Endodermal cell (in vitro differentiated cells): ENCODE measurements around the gene PMM2. TPM values are rescaled to one million over a fixed set of nuclear protein-coding genes. Genes with fewer than 3 reads are reported as not detected.
A peak's percentile ranks its signal among the peaks of the same experiment; 100 is the strongest.
"Not testable (repeated sequence)": the region's sequence is repeated elsewhere in the genome, so short reads cannot be mapped to it uniquely, and the experiment has no call there.

Experiments used
- DNase-seq: peaks from one replicate; pipeline ENCODE4 v3.0.0-alpha.2; 2017
- H3K27ac ChIP-seq: 2 replicates; pipeline ENCODE4 v1.5.1; 2013; ENCODE audit warnings: mild to moderate bottlenecking, low read depth, low read length, moderate library complexity
- H3K27me3 ChIP-seq: 2 replicates; pipeline ENCODE4 v1.6.1; 2013; ENCODE audit warnings: mild to moderate bottlenecking, low read length, moderate library complexity; ENCODE audit not compliant: insufficient read depth, control insufficient read depth, poor library complexity, severe bottlenecking
- H3K36me3 ChIP-seq: 2 replicates; pipeline ENCODE4 v1.7.0; 2013; ENCODE audit warnings: mild to moderate bottlenecking, low read length, moderate library complexity; ENCODE audit not compliant: control insufficient read depth, insufficient read depth
- H3K4me1 ChIP-seq: one replicate; pipeline ENCODE4 v1.7.0; 2013; ENCODE audit warnings: low read length; ENCODE audit not compliant: control insufficient read depth, insufficient read depth
- H3K4me3 ChIP-seq: 2 replicates; pipeline ENCODE4 v1.5.1; 2013; ENCODE audit warnings: mild to moderate bottlenecking, low read length, moderate library complexity
- H3K9ac ChIP-seq: 2 replicates; pipeline ENCODE4 v1.6.1; 2013; ENCODE audit warnings: mild to moderate bottlenecking, low read length, moderate library complexity; ENCODE audit not compliant: poor library complexity, severe bottlenecking; ENCODE audit errors: extremely low read depth
- H3K9me3 ChIP-seq: 2 replicates; pipeline ENCODE4 v1.6.1; 2013; ENCODE audit warnings: mild to moderate bottlenecking, low read length, moderate library complexity; ENCODE audit not compliant: control insufficient read depth
- H3K27ac Mint-ChIP-seq: 2 replicates; pipeline ENCODE4 v1.8.0; 2020; ENCODE audit warnings: mixed read lengths
- H3K27me3 Mint-ChIP-seq: 2 replicates; pipeline ENCODE4 v1.8.0; 2021; ENCODE audit warnings: mild to moderate bottlenecking, mixed read lengths; ENCODE audit not compliant: insufficient read depth
- H3K36me3 Mint-ChIP-seq: 2 replicates; pipeline ENCODE4 v1.8.0; 2020; ENCODE audit warnings: low read depth, mixed read lengths
- H3K4me1 Mint-ChIP-seq: 2 replicates; pipeline ENCODE4 v1.8.0; 2020; ENCODE audit warnings: mixed read lengths
- H3K4me3 Mint-ChIP-seq: 2 replicates; pipeline ENCODE4 v1.8.0; 2020; ENCODE audit warnings: mild to moderate bottlenecking, moderate library complexity, mixed read lengths
- H3K9me3 Mint-ChIP-seq: 2 replicates; pipeline ENCODE4 v1.8.0; 2020; ENCODE audit warnings: mild to moderate bottlenecking, mixed read lengths
- CTCF ChIP-seq: fragments of 200-600 bp; sonication (generic); conservative IDR thresholded peaks from 2 replicates; pipeline ENCODE4 v1.5.0; 2021; ENCODE audit warnings: antibody characterized with exemption, mild to moderate bottlenecking
- WGBS, 2 experiments: methylation state at CpG; one replicate each; pipeline versions ENCODE4 v1.1.5 to v1.1.7; 2013; ENCODE audit warnings: missing lambda C conversion rate in 2 of 2, mixed read lengths in 1 of 2; ENCODE audit not compliant: insufficient coverage in 1 of 2, insufficient read length in 1 of 2; 5-methylcytosine and 5-hydroxymethylcytosine counted together
- long read RNA-seq, 4 experiments: library from polyadenylated mRNA in 2 of 4; library from RNA in 1 of 4; library from capped mRNA in 1 of 4; stranded (forward) in 3 of 4; unstranded in 1 of 4; transcript quantifications; one replicate each; pipeline ENCODE4 v2.0.0, GENCODE V29; 2020 to 2021; ENCODE audit warnings: inconsistent platforms in 1 of 4
- polyA plus RNA-seq, 2 experiments: library from polyadenylated mRNA; stranded (reverse); fragments of 50-300 nt; gene quantifications; one replicate each; pipeline ENCODE4 v1.2.3, GENCODE V29; 2013
- total RNA-seq, 2 donors: library from RNA; stranded (reverse); fragmentation: NEBNext Ultra II Directional in 1 of 2; extraction: Animal tissue kit (Norgen Biotek cat#: 25700) in 1 of 2; gene quantifications; 2 replicates in 1 of 2; 3 replicates in 1 of 2; pipeline ENCODE4 v1.2.1, GENCODE V29; 2021

The PMM2 gene
- total RNA-seq: 10 to 100 TPM; 47.6 to 48.2 TPM
- polyA plus RNA-seq (2013, experiment 1 of 2): 18.2 TPM
- polyA plus RNA-seq (2013, experiment 2 of 2): 19.4 TPM
- long read RNA-seq, experiment 1, transcript PMM2-201 (8 exons, 2,313 nt): major isoform, 9 of 25 reads
- long read RNA-seq, experiment 1, partial matches to known transcripts: 2 of 25 reads
- long read RNA-seq, experiment 1, other reads (novel, unspliced or antisense): 13 of 25 reads
- long read RNA-seq, experiment 2, full-length matches to known transcripts: 60 of 89 reads
- long read RNA-seq, experiment 2, partial matches to known transcripts: 11 of 89 reads
- long read RNA-seq, experiment 2, other reads (novel, unspliced or antisense): 18 of 89 reads
- long read RNA-seq, experiment 3, transcript PMM2-211 (6 exons, 1,557 nt): minor isoform, 5 of 207 reads
- long read RNA-seq, experiment 3, transcript PMM2-201 (8 exons, 2,313 nt): major isoform, 117 of 207 reads
- long read RNA-seq, experiment 3, transcript PMM2-207 (6 exons, 793 nt): minor isoform, 5 of 207 reads
- long read RNA-seq, experiment 3, partial matches to known transcripts: 10 of 207 reads
- long read RNA-seq, experiment 3, other reads (novel, unspliced or antisense): 63 of 207 reads
- long read RNA-seq, experiment 4, transcript PMM2-201 (8 exons, 2,313 nt): major isoform, 31 of 75 reads
- long read RNA-seq, experiment 4, partial matches to known transcripts: 9 of 75 reads
- long read RNA-seq, experiment 4, other reads (novel, unspliced or antisense): 31 of 75 reads

- Mint-ChIP-seq H3K9me3 (no peaks in the 10 kb centered on the region), H3K4me1 (peaks cover 17% of the 10 kb centered on the region), H3K27me3 (no peaks in the 10 kb centered on the region), H3K36me3 (peaks cover 12% of the 10 kb centered on the region), H3K4me3 (peak within 1 kb of the TSS; percentile 91), H3K27ac (peak within 1 kb of the TSS; percentile 96)
- 0 to 1% methylated on average over 24 to 61 of the region's 61 CpGs for WGBS, 2 experiments
- H3K4me3 ChIP-seq: peak within 1 kb of the TSS; percentile 94
- no peak within 1 kb of the TSS for H3K27ac ChIP-seq
- no peaks in the 10 kb centered on the region for H3K4me1 ChIP-seq
- no peaks in the 10 kb centered on the region for H3K27me3 ChIP-seq
- TF ChIP-seq CTCF: no peak
- H3K36me3 ChIP-seq: peaks cover 44% of the 10 kb centered on the region
- peak within 1 kb of the TSS; percentile 78 for H3K9ac ChIP-seq
- no peaks in the 10 kb centered on the region for H3K9me3 ChIP-seq
- peak; percentile 98 for DNase-seq
These were observed at the start of gene PMM2, which contains the start of gene TMEM186 for GRCh38 chr16:8797364-8798173. Gene PMM2, plus strand, starts transcription at chr16:8797839. Its CDS starts 44 bp downstream, at chr16:8797883. Gene TMEM186, minus strand, starts transcription at chr16:8797639. Its CDS starts 25 bp downstream, at chr16:8797614.

GRCh38 chr16:8748944-8749343, 48.7 kb upstream of the PMM2 start:
- not testable (repeated sequence) for H3K27me3 ChIP-seq, H3K36me3 Mint-ChIP-seq, DNase-seq, H3K27ac Mint-ChIP-seq, H3K9me3 Mint-ChIP-seq, H3K36me3 ChIP-seq, H3K4me3 Mint-ChIP-seq, H3K27ac ChIP-seq, H3K27me3 Mint-ChIP-seq, H3K9me3 ChIP-seq, H3K4me3 ChIP-seq, H3K4me1 Mint-ChIP-seq, H3K9ac ChIP-seq, H3K4me1 ChIP-seq
- 86 to 96% methylated on average over 4 to 9 of the region's 9 CpGs for WGBS, 2 experiments

- DNase-seq: peak; percentile 75
These were observed 45.9 kb upstream of the PMM2 start for GRCh38 chr16:8751481-8752311.

More at GRCh38 chr16:8751481-8752311, 45.9 kb upstream of the PMM2 start:
- Histone ChIP-seq H3K36me3 (no peaks in the 10 kb centered on the region), H3K9me3 (no peaks in the 10 kb centered on the region), H3K4me3 (no peak overlapping the region), H3K27me3 (no peaks in the 10 kb centered on the region), H3K4me1 (peaks cover 7% of the 10 kb centered on the region), H3K27ac (no peak overlapping the region), H3K9ac (no peak overlapping the region)
- no peak for TF ChIP-seq CTCF
- Mint-ChIP-seq H3K9me3 (no peaks in the 10 kb centered on the region), H3K4me1 (peaks cover 8% of the 10 kb centered on the region), H3K27ac (no peak overlapping the region), H3K36me3 (peaks cover 6% of the 10 kb centered on the region), H3K4me3 (no peak overlapping the region), H3K27me3 (no peaks in the 10 kb centered on the region)
- WGBS, 2 experiments: 69 to 75% methylated on average over 9 to 14 of the region's 14 CpGs
